Measurements from ENCODE around the gene LMO2.
"Not testable (repeated sequence)": the region's sequence is repeated elsewhere in the genome, so short reads cannot be mapped to it uniquely, and the experiment has no call there.

The LMO2 gene

GRCh38 chr11:33891714-33892327, at the start of gene LMO2:
TSS of gene LMO2 (minus strand) at chr11:33892076. CDS start at chr11:33869716, 22,360 bp downstream.
- DNase-seq (ENCODE audit: low read depth in 3 of 3) = no peak

DNA sequence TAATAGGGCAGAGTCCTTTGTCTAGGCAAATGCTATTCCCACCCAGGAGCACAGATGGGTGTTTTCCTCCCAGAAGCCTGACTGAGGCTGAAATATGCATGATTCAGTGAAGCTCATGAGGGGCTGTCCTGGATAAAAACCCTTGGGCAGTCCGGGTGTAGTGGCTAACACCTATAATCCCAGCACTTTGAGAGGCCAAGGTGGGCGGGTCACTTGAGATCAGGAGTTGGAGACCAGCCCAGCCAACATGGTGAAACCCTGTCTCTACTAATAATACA, 48.6 kb upstream of the LMO2 start:
- no peak for DNase-seq (ENCODE audit: low read depth in 3 of 3)

DNA sequence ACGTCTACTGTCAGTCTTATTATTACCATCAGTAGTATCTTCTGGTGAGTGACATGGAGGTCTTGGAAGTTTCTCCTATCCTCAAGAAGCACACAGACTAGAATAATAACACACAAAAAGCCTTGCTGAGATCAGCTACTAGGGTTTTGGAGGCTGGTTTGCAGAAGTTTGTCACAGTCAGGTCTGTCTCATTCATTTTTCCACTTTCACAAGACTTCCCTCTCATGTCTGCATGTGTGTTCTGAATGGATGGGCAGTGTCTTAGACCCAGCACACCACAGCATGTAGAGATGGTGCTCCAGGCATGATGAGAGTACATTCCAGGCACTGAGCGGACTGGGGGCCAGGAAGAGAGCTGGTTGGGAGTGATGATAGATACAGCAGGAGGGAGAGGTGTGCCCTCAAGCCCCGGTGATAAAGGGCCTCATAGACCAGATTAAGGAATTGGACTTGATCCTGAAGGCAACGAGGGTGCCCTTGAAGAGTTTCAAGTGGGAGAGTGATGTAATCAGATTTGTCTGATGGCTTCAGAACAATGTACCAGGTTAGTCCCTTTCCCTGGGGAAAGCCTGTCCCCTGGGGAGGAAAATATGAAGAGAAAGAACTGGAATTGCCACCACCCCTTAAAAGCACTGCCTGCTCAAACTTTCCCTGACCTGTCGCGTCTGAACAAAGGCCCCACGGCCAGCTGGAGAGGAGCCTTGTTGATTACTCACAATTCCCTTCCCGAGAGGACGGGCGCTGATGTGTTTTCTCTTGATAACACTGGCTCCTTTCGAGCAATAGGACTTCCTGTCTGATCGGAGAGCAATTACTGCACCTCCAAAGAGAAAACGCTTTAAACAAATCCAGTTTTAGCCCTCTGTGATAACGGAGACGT, 45.1 kb upstream of the LMO2 start:
- DNase-seq (ENCODE audit: low read depth in 3 of 3) = no peak

DNA sequence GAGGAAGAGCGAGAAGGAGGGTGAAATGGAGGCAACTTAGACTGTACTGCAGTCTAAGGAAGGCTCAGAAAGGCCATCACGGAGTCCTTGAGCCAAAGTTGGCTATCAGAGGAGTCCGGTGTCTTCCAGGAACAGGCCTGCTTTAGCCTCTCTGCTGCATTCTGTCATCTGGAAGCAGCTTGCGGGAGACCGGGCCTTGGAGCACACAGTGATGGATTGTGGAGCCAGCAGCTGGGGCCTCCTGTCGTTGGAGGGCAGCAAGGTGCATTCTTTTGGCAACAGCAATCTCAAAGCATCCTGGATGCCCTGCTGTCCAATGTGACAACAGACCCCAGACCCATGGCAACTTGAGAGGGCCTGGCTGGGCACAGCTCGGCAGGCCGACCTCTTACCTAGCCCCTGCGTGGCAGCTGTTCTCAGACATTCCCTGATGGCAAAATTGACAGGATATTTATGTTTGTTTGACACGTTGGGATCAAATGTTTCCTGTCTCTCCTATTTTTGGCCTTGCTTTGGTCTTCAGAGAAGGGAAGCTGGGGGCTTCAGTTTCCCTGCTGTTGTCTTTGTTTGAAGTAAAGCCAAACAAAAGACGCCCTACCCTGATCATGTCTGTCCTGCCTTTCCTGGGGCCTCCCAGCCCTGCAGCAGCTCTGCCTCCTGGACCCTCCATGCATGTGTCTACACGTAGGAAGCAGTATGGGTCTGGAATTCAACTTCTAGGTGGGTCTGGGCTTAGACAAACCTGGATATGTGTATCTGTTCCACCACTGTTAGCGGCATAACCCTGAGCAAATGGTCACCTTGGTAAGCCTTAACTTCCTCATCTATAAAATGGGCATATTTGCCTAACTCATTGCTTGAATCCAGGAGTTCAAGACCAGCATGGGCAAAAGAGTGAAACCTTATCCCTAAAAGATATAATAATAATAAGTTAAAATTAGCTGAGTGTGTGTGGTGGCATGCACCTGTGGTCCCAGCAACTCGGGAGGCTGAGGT, 43.9 kb upstream of the LMO2 start:
- no peak for DNase-seq (ENCODE audit: low read depth in 3 of 3)

DNA sequence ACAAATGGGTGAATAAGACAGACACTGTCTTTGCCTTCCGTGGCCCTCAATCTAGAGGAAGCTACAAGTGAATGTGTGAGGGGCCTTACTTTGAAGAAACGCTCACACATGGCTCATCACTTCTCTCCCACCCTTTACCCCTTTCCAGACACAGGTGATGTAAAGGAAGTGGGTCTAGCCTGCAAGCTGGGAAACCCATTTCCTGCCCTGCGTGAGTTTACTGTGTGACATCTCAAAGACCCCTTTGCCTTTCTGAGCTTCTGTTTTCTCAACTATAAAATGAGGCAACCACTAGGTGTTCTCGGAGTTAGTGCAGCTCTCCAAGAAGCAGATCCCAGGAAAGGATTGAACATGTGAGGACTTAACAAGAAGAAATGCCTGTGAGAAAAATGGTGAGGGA, 43.1 kb upstream of the LMO2 start:
- no peak for DNase-seq (ENCODE audit: low read depth in 3 of 3)

DNA sequence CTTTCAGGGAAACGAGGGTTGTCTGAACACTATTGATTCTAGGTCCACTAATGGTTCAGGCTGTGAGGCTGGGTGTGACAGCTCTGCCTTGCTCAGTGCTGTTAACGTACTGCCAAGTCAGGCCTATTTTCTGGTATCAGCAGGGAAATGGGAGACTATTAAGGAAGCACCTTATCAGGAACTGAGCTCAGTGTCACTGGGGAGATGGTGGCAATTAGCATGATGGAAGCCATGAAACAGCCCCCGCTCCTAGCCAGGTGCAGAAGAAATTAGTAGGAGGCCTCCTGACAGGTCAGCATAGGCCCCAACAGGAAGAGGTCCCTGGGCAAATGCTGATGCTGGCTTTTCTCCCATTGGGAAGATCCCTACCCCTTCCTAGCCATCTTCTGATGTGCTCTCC, 42.6 kb upstream of the LMO2 start:
- DNase-seq (ENCODE audit: low read depth in 3 of 3) = no peak

DNA sequence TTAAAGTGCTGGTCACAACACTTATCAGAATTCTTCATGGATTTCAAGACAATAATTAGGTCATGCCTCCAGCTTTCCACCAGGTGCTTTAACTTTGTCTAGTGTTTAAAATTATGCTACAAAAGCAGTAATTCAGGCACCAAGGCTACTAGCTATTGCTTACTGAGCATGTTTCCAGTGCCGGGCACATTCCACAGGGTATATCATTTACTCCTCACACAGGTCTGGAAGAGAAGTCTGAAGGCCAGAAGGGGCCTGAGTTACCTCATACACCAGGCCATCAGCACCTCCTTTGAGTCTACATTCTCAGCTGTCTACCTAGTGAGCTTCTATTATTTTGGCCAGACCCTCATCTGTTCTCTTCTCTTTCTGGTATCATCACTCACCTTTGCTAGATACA, 41.7 kb upstream of the LMO2 start:
- no peak for DNase-seq (ENCODE audit: low read depth in 3 of 3)

DNA sequence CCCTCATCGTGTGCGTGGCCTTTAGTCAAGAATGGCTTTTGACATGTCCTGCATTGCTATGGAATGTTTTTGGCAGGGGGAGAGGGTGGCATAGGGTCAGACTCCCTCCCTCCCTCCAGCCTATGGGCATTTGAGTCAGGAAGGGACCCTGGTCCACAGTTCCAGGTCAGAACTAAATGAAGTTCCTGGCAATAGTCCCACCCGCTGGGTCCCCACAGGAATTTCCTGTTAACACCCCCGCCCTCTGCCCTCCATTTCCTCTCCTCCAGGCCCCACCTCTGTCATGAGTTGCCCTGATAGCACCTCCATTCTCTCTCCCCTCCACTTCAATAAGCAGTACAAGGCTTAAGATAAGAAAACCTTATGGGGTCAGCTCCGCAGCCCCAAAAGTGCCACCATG, 40.8 kb upstream of the LMO2 start:
- no peak for DNase-seq (ENCODE audit: low read depth in 3 of 3)

- DNase-seq (ENCODE audit: low read depth in 3 of 3) = not testable (repeated sequence)
Observed at GRCh38 chr11:33931739-33932366, 40.0 kb upstream of the LMO2 start.

DNA sequence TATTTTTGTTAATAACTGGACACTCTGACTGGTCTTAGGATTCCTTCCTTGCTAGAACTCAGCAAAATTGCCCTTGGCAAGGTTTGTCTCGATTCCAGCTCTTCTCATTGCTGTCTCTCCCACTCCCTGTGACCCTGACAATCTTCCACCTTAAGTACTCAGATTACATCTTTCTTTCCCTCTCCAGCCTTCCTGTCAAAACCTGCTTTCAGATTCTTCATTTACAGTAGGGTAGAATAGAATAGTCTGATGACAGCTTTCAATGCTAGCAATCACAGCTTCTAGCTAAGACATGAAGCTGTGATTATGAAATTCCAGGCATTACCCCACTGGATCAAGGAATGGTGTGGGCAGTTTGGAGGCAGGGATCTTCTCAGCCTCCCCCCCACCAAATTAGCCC, 39.2 kb upstream of the LMO2 start:
- DNase-seq (ENCODE audit: low read depth in 3 of 3) = no peak

GRCh38 chr11:33930317-33931021, 38.6 kb upstream of the LMO2 start:
- DNase-seq (ENCODE audit: low read depth in 3 of 3) = no peak

DNA sequence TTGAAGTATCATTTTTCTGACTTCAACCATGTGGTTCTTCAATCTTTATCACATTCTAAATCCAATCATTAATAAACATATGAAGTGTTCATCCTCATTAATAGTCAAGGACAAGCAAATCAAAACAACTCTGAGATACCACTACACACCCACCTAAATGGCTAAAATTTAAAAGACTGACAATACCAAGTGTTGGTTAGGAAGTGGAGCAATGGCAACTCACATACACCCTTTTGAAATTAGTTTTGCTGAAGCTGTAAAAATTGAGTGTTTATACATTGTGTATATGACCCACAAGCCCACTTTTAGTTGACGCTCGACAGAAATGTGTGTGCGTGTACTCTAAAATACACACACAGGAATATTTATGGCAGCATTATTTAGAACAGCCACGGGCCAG, 36.7 kb upstream of the LMO2 start:
- no peak for DNase-seq (ENCODE audit: low read depth in 3 of 3)

DNA sequence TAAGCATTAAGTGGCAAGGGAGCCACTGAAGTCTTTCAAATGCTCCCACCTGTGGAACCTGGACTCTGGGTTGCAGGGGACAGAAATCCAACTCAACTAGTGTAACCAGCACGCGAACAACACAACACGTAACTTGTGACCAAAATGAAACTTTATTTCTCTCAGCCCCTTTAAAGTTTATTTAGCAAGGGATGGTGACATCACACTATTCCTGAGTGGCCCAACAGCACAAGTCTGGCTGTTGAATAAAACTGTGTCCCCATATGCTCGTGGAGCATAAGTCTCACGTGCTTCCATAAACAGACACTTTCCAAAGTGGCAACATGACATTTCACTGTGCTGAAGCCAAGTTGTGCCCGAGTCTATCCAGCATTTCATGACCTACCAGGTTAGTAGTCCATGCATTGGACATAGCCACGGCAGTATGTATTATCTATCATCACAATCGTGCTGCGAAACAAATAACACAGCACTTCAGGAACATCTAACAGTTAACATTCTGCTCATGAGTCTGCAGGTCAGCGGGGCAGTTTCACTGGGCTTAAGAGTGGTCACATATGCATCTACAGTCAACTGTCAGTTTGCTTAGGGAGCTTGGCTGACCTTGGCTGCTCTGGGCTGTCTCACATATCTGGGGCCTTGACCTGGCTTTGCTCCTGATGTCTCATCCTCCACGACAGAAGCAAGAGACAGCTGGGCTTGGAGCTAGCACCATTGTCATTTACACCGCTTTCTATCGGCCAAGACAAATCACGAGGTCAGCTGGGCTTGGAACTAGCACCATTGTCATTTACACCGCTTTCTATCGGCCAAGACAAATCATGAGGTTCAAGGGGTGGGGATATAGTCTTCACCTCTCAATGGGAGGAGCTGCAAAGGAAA, 35.0 kb upstream of the LMO2 start:
- DNase-seq (ENCODE audit: low read depth in 3 of 3) = no peak

DNA sequence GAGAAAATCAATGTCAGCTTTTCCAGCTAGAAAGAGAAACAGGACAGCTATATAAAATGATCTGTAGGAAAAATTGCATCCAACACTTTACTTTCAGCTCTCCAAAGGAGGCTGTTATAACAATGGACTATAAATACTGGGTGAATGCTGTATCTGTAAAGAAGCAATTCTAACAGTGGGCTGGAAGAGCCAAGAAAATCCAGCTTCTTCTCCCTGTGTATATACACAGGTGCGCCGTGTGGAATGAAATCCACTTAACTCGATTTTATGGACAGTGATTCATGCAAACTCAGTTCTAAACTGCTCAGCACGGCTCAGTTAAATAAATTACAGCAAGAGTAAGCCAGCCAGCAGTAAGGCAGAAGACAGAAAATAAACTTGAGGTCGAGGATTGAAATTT, 32.5 kb upstream of the LMO2 start:
- no peak for DNase-seq (ENCODE audit: low read depth in 3 of 3)

GRCh38 chr11:33923626-33924025, 31.8 kb upstream of the LMO2 start:
- no peak for DNase-seq (ENCODE audit: low read depth in 3 of 3)

- DNase-seq (ENCODE audit: low read depth in 3 of 3) = no peak
Observed at GRCh38 chr11:33920838-33921613, 29.1 kb upstream of the LMO2 start.

GRCh38 chr11:33919645-33920044, 27.8 kb upstream of the LMO2 start:
- DNase-seq (ENCODE audit: low read depth in 3 of 3) = no peak

DNA sequence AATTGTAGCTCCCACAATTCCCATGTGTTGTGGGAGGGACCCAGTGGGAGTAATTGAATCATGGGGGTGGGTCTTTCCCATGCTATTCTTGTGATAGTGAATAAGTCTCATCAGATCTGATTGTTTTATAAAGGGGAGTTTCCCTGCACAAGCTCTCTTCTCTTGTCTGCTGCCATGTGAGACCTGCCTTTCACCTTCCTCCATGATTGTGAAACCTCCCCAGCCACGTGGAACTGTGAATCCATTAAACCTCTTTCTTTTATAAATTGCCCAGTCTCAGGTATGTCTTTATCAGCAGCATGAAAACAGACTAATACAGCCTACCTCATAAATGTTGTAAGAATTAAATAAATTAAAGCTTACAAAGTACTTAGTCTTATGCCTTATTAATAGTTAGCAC, 25.5 kb upstream of the LMO2 start:
- not testable (repeated sequence) for DNase-seq (ENCODE audit: low read depth in 3 of 3)

DNA sequence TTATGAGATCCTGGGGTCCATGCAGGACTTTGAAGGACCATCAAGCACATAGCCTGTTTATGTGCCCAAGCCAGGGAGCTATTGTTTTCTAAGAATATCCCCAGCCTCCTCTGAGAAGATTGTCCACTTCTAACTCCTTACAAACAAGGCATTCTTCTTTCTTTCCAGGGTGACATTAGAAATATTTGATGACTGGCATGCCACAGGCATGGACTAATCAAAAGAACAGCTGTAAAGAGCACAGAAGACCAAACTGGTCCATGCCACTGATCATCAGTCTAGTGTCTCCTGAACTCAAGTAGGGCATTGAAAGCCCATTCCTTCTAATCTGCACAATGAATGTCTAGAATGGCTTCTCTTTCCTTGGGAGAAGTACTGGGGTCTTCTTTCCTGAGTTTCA, 24.9 kb upstream of the LMO2 start:
- no peak for DNase-seq (ENCODE audit: low read depth in 3 of 3)

GRCh38 chr11:33915526-33915925, 23.6 kb upstream of the LMO2 start:
- no peak for DNase-seq (ENCODE audit: low read depth in 3 of 3)
